Mesenchymal stem cell (in vitro differentiated cells and primary cell): Measurements from ENCODE around the gene CEACAM16.
A peak's percentile ranks its signal among the peaks of the same experiment; 100 is the strongest.

ENCODE experiments used
- DNase-seq: peaks from one replicate; pipeline ENCODE4 v3.0.0-alpha.2; 2013
- H2AFZ ChIP-seq: one replicate; pipeline ENCODE4 v1.6.1; 2013; ENCODE audit warnings: low read depth, mild to moderate bottlenecking, control low read depth, inconsistent platforms, low read length, moderate library complexity
- H2AK5ac ChIP-seq: 2 replicates; pipeline ENCODE4 v1.6.1; 2013; ENCODE audit warnings: low read length, moderate library complexity, mild to moderate bottlenecking, inconsistent platforms; ENCODE audit not compliant: severe bottlenecking
- H2BK120ac ChIP-seq: one replicate; pipeline ENCODE4 v1.6.1; 2013; ENCODE audit warnings: low read depth, mild to moderate bottlenecking, inconsistent platforms, low read length, moderate library complexity
- H2BK12ac ChIP-seq, 2 experiments: one replicate each; pipeline ENCODE4 v1.6.1; 2013; ENCODE audit warnings: inconsistent platforms in 2 of 2, low read length in 2 of 2, mild to moderate bottlenecking in 2 of 2, moderate library complexity in 2 of 2, control low read depth in 1 of 2
- H2BK15ac ChIP-seq: one replicate; pipeline ENCODE4 v1.6.1; 2013; ENCODE audit warnings: mild to moderate bottlenecking, low read depth, inconsistent platforms; ENCODE audit not compliant: poor library complexity, severe bottlenecking
- H2BK5ac ChIP-seq: 2 replicates; pipeline ENCODE4 v1.6.1; 2013; ENCODE audit warnings: low read depth, mild to moderate bottlenecking, low read length, control low read depth, inconsistent platforms; ENCODE audit not compliant: poor library complexity, severe bottlenecking
- H3K14ac ChIP-seq, 2 experiments: one replicate each; pipeline ENCODE4 v1.6.1; 2013; ENCODE audit warnings: inconsistent platforms in 2 of 2, low read length in 2 of 2, control low read depth in 1 of 2, mild to moderate bottlenecking in 1 of 2, moderate library complexity in 1 of 2
- H3K18ac ChIP-seq, 2 experiments: one replicate each; pipeline ENCODE4 v1.6.1; 2013; ENCODE audit warnings: inconsistent platforms in 2 of 2, low read length in 2 of 2, control low read depth in 1 of 2, low read depth in 1 of 2, mild to moderate bottlenecking in 1 of 2
- H3K23ac ChIP-seq, 2 experiments: one replicate each; pipeline ENCODE4 v1.6.1; 2013; ENCODE audit warnings: inconsistent platforms in 2 of 2, low read length in 2 of 2, mild to moderate bottlenecking in 2 of 2, moderate library complexity in 2 of 2, control low read depth in 1 of 2
- H3K27ac ChIP-seq: 2 replicates; pipeline ENCODE4 v1.5.1; 2013; ENCODE audit warnings: mild to moderate bottlenecking, moderate library complexity, low read length, control low read depth, inconsistent platforms; ENCODE audit not compliant: poor library complexity, severe bottlenecking
- H3K27me3 ChIP-seq, 2 experiments: 2 replicates each; pipeline versions ENCODE4 v1.6.1 to v1.7.0; 2013; ENCODE audit warnings: low read length in 2 of 2, mild to moderate bottlenecking in 2 of 2, moderate library complexity in 2 of 2, control low read depth in 1 of 2, inconsistent platforms in 1 of 2; ENCODE audit not compliant: control insufficient read depth in 1 of 2, insufficient read depth in 1 of 2
- H3K36me3 ChIP-seq, 2 experiments: 2 replicates each; pipeline versions ENCODE4 v1.6.1 to v1.7.0; 2013; ENCODE audit warnings: low read length in 2 of 2, control low read depth in 1 of 2, inconsistent platforms in 1 of 2, low read depth in 1 of 2, mild to moderate bottlenecking in 1 of 2; ENCODE audit not compliant: insufficient read depth in 2 of 2, control insufficient read depth in 1 of 2
- H3K4ac ChIP-seq, 2 experiments: one replicate each; pipeline ENCODE4 v1.6.1; 2013; ENCODE audit warnings: inconsistent platforms in 2 of 2, low read length in 2 of 2, mild to moderate bottlenecking in 2 of 2, moderate library complexity in 2 of 2, control low read depth in 1 of 2, low read depth in 1 of 2
- H3K4me1 ChIP-seq: 2 replicates; pipeline ENCODE4 v1.6.1; 2013; ENCODE audit warnings: low read depth, low read length, control low read depth; ENCODE audit not compliant: control insufficient read depth, insufficient read depth
- H3K4me2 ChIP-seq: 2 replicates; pipeline ENCODE4 v1.6.1; 2013; ENCODE audit warnings: low read length, mild to moderate bottlenecking, inconsistent platforms; ENCODE audit not compliant: poor library complexity, severe bottlenecking
- H3K4me3 ChIP-seq, 2 experiments: 2 replicates each; pipeline versions ENCODE4 v1.5.1 to v1.7.0; 2013; ENCODE audit warnings: low read length in 2 of 2, mild to moderate bottlenecking in 2 of 2, control low read depth in 1 of 2, low read depth in 1 of 2; ENCODE audit not compliant: insufficient read depth in 1 of 2
- H3K79me1 ChIP-seq: replicated peaks from 2 replicates; pipeline ENCODE4 v1.6.1; 2013; ENCODE audit warnings: mild to moderate bottlenecking, control low read depth, low read length, inconsistent platforms; ENCODE audit not compliant: poor library complexity, severe bottlenecking
- H3K9ac ChIP-seq: 2 replicates; pipeline ENCODE4 v1.7.0; 2013; ENCODE audit warnings: mild to moderate bottlenecking, low read length, moderate library complexity
- H3K9me3 ChIP-seq: 2 replicates; pipeline ENCODE4 v1.7.0; 2013; ENCODE audit warnings: mild to moderate bottlenecking, low read length; ENCODE audit not compliant: control insufficient read depth
- H4K8ac ChIP-seq: one replicate; pipeline ENCODE4 v1.6.1; 2013; ENCODE audit warnings: inconsistent platforms, mild to moderate bottlenecking, low read length, moderate library complexity
- H4K91ac ChIP-seq: one replicate; pipeline ENCODE4 v1.6.1; 2013; ENCODE audit warnings: mild to moderate bottlenecking, low read length, inconsistent platforms
- WGBS: methylation state at CpG from one replicate; pipeline ENCODE4 v1.1.7; 2013; ENCODE audit warnings: mixed read lengths; 5-methylcytosine and 5-hydroxymethylcytosine counted together

CEACAM16 gene

GRCh38 chr19:44672226-44672625, 26.7 kb upstream of the CEACAM16 start:
- H3K18ac ChIP-seq: no peak overlapping the region
- no peak overlapping the region for H3K27ac ChIP-seq
- H3K27me3 ChIP-seq: no peaks in the 10 kb centered on the region
- H4K91ac ChIP-seq: no peak overlapping the region
- no peak overlapping the region for H2BK15ac ChIP-seq
- no peak overlapping the region for H2AFZ ChIP-seq
- H3K9me3 ChIP-seq: no peaks in the 10 kb centered on the region
- no peak overlapping the region for H2BK12ac ChIP-seq
- WGBS: 87% methylated on average over 1 of the region's 1 CpG
- no peak overlapping the region for H2BK5ac ChIP-seq
- no peak for DNase-seq
- H3K14ac ChIP-seq: no peak overlapping the region
- no peaks in the 10 kb centered on the region for H3K79me1 ChIP-seq
- no peak overlapping the region for H2BK120ac ChIP-seq
- H3K9ac ChIP-seq: no peak overlapping the region
- H2AK5ac ChIP-seq: no peak overlapping the region
- H3K36me3 ChIP-seq: peaks cover 0 to 4% of the 10 kb centered on the region in 2 experiments
- H3K4ac ChIP-seq: no peak overlapping the region
- no peak overlapping the region for H3K23ac ChIP-seq
- H4K8ac ChIP-seq: no peak overlapping the region
- no peaks in the 10 kb centered on the region for H3K4me1 ChIP-seq
- no peak overlapping the region for H3K4me3 ChIP-seq
- H3K4me2 ChIP-seq: no peak overlapping the region

GRCh38 chr19:44673510-44673909, 25.4 kb upstream of the CEACAM16 start:
- H3K14ac ChIP-seq: no peak overlapping the region
- no peak overlapping the region for H3K4me2 ChIP-seq
- H3K79me1 ChIP-seq: no peaks in the 10 kb centered on the region
- DNase-seq: no peak
- H3K27ac ChIP-seq: no peak overlapping the region
- no peak overlapping the region for H2BK15ac ChIP-seq
- no peak overlapping the region for H3K23ac ChIP-seq
- H2AFZ ChIP-seq: no peak overlapping the region
- peaks cover 0 to 4% of the 10 kb centered on the region in 2 experiments for H3K36me3 ChIP-seq
- H2BK120ac ChIP-seq: no peak overlapping the region
- H3K4ac ChIP-seq: no peak overlapping the region
- H4K8ac ChIP-seq: no peak overlapping the region
- H2AK5ac ChIP-seq: no peak overlapping the region
- no peaks in the 10 kb centered on the region for H3K9me3 ChIP-seq
- no peak overlapping the region for H3K4me3 ChIP-seq
- no peaks in the 10 kb centered on the region for H3K4me1 ChIP-seq
- no peak overlapping the region for H2BK5ac ChIP-seq
- H4K91ac ChIP-seq: no peak overlapping the region
- no peak overlapping the region for H3K9ac ChIP-seq
- no peak overlapping the region for H3K18ac ChIP-seq
- no peaks in the 10 kb centered on the region for H3K27me3 ChIP-seq
- WGBS: 93% methylated on average over 4 of the region's 4 CpGs
- no peak overlapping the region for H2BK12ac ChIP-seq

- no peak overlapping the region for H3K4me2 ChIP-seq
- no peak overlapping the region for H3K18ac ChIP-seq
- no peak overlapping the region for H3K4me3 ChIP-seq
- H3K4me1 ChIP-seq: no peaks in the 10 kb centered on the region
- H3K27me3 ChIP-seq: no peaks in the 10 kb centered on the region
- no peak overlapping the region for H2AFZ ChIP-seq
- H3K14ac ChIP-seq: no peak overlapping the region
- no peak overlapping the region for H3K23ac ChIP-seq
- H2BK12ac ChIP-seq: no peak overlapping the region
- no peak overlapping the region for H3K27ac ChIP-seq
- H3K9ac ChIP-seq: no peak overlapping the region
- no peak for DNase-seq
- H2BK15ac ChIP-seq: no peak overlapping the region
- no peak overlapping the region for H2BK120ac ChIP-seq
- no peak overlapping the region for H4K8ac ChIP-seq
- no peak overlapping the region for H2AK5ac ChIP-seq
- no peak overlapping the region for H4K91ac ChIP-seq
- no peaks in the 10 kb centered on the region for H3K79me1 ChIP-seq
- H2BK5ac ChIP-seq: no peak overlapping the region
- H3K36me3 ChIP-seq: peaks cover 0 to 9% of the 10 kb centered on the region in 2 experiments
- no peak overlapping the region for H3K4ac ChIP-seq
- WGBS: 94% methylated on average over 6 of the region's 6 CpGs
- no peaks in the 10 kb centered on the region for H3K9me3 ChIP-seq
These were observed 23.4 kb upstream of the CEACAM16 start for GRCh38 chr19:44675521-44675920.

- Histone ChIP-seq H2AK5ac (no peak overlapping the region), H3K18ac (no peak overlapping the region), H3K14ac (no peak overlapping the region), H4K91ac (no peak overlapping the region), H3K4me1 (no peaks in the 10 kb centered on the region), H3K4me2 (no peak overlapping the region), H2BK5ac (no peak overlapping the region), H3K4me3 (no peak overlapping the region), H2BK120ac (no peak overlapping the region), H3K4ac (no peak overlapping the region), H3K23ac (no peak overlapping the region), H2BK15ac (peak overlapping the region; percentile 62), H4K8ac (no peak overlapping the region), H3K27me3 (no peaks in the 10 kb centered on the region), H3K9me3 (no peaks in the 10 kb centered on the region), H3K36me3 (peaks cover 0 to 19% of the 10 kb centered on the region in 2 experiments), H3K27ac (no peak overlapping the region), H2AFZ (no peak overlapping the region), H2BK12ac (peak overlapping the region in 1 of 2 experiments; percentile 6), H3K79me1 (no peaks in the 10 kb centered on the region), H3K9ac (peak overlapping the region; percentile 5)
- 81% methylated on average over 6 of the region's 8 CpGs for WGBS
- peak; percentile 82 for DNase-seq
These were observed 21.7 kb upstream of the CEACAM16 start for GRCh38 chr19:44677019-44677811.
